HepG2 (cell line): ENCODE measurements around the gene RPH3AL. TPM values are rescaled to one million over a fixed set of nuclear protein-coding genes. Genes with fewer than 3 reads are reported as not detected.

Experiments used
- ATAC-seq: fragments of 200-7000 bp; cut with Tn5 transposase; 3 replicates; pipeline ENCODE4 v1.9.1; 2020; ENCODE audit warnings: mild to moderate bottlenecking, moderate library complexity
- BruUV-seq: library from RNA; stranded (reverse); fragments of 400-500 nt; replicated peaks from 2 replicates; lab custom pipeline; 2021; lab: Mats Ljungman, UMichigan
- CTCF ChIA-PET: fragments of 300-600 bp; formaldehyde crosslinking; extraction: SDS; loops from one replicate; lab custom pipeline; 2021; ENCODE audit warnings: low total read pairs, inconsistent platforms, low intra/inter-chr PET ratio; lab: Yijun Ruan, JAX
- POLR2A ChIA-PET: fragments of 350-600 bp; sonication (Branson Sonifier 250); formaldehyde crosslinking; loops from one replicate; lab custom pipeline; 2020; ENCODE audit warnings: antibody characterized with exemption, inconsistent platforms; lab: Yijun Ruan, JAX
- DNase-seq: peaks from one replicate; pipeline ENCODE4 v3.0.0-alpha.2; 2015; ENCODE audit warnings: low spot score
- FAIRE-seq: peaks from 3 replicates; lab custom pipeline; 2011; peaks lifted over from hg19 to GRCh38; lab: Jason Lieb, UNC
- H2AFZ ChIP-seq: one replicate; pipeline ENCODE4 v1.6.1; 2011; ENCODE audit warnings: low read length, inconsistent platforms
- H3K27ac ChIP-seq: fragments of 300-600 bp; 3 replicates; pipeline ENCODE4 v1.8.0; 2011; ENCODE audit warnings: mixed run types, mild to moderate bottlenecking, mixed read lengths, low read length, inconsistent platforms; ENCODE audit not compliant: insufficient read depth; ENCODE audit errors: extremely low read length
- H3K27me3 ChIP-seq, 2 experiments: fragments of 200-600 bp in 1 of 2; 2 replicates in 1 of 2; 3 replicates in 1 of 2; pipeline versions ENCODE4 v1.6.0 to v1.8.0; 2011; ENCODE audit warnings: low read length in 2 of 2, mild to moderate bottlenecking in 2 of 2, moderate library complexity in 2 of 2, inconsistent platforms in 1 of 2; ENCODE audit not compliant: insufficient read depth in 2 of 2, control insufficient read depth in 1 of 2
- H3K36me3 ChIP-seq, 2 experiments: fragments of 200-600 bp in 1 of 2; replicated peaks in 1 of 2; 2 replicates in 1 of 2; 3 replicates in 1 of 2; pipeline versions ENCODE4 v1.5.1 to v1.8.0; 2011; ENCODE audit warnings: low read length in 2 of 2, inconsistent platforms in 1 of 2; ENCODE audit not compliant: insufficient read depth in 2 of 2, control insufficient read depth in 1 of 2
- H3K4me1 ChIP-seq: 2 replicates; pipeline ENCODE4 v1.5.1; 2012; ENCODE audit warnings: low read length, inconsistent platforms; ENCODE audit not compliant: insufficient read depth
- H3K4me2 ChIP-seq: 2 replicates; pipeline ENCODE4 v1.6.0; 2011; ENCODE audit warnings: low read depth, low read length, inconsistent platforms
- H3K4me3 ChIP-seq, 3 experiments: fragments of 200-600 bp in 1 of 3; sonication (generic), shearing (Covaris generic) in 1 of 3; replicated peaks in 1 of 3; 2 replicates each; pipeline ENCODE4 v1.5.1; 2011 to 2016; ENCODE audit warnings: low read length in 3 of 3, inconsistent platforms in 2 of 3, low read depth in 2 of 3, mild to moderate bottlenecking in 2 of 3, control low read depth in 1 of 3, mixed read lengths in 1 of 3; ENCODE audit not compliant: insufficient read depth in 1 of 3
- H3K79me2 ChIP-seq: one replicate; pipeline ENCODE4 v1.6.1; 2011; ENCODE audit warnings: low read length, inconsistent platforms; ENCODE audit not compliant: insufficient read depth
- H3K9ac ChIP-seq: 2 replicates; pipeline ENCODE4 v1.6.0; 2011; ENCODE audit warnings: mild to moderate bottlenecking, low read depth, low read length, inconsistent platforms; ENCODE audit not compliant: insufficient read depth
- H3K9me3 ChIP-seq: 2 replicates; pipeline ENCODE4 v1.5.1; 2012; ENCODE audit warnings: mild to moderate bottlenecking, low read length
- H4K20me1 ChIP-seq: 2 replicates; pipeline ENCODE4 v1.6.0; 2011; ENCODE audit warnings: inconsistent platforms, mild to moderate bottlenecking, low read length, moderate library complexity; ENCODE audit not compliant: insufficient read depth
- FOXC1 ChIP-seq: sonication (generic); formaldehyde crosslinking; IDR thresholded peaks from 2 replicates; pipeline ENCODE4 v1.8.0; 2022; ENCODE audit warnings: mild to moderate bottlenecking, missing genetic modification reagents, borderline replicate concordance
- PAF1 ChIP-seq: IDR thresholded peaks from 2 replicates; pipeline ENCODE4 v1.6.1; 2016; ENCODE audit warnings: missing genetic modification reagents, missing compliant biosample characterization
- RBFOX2 ChIP-seq: fragments of 200-400 bp; formaldehyde crosslinking; IDR thresholded peaks from 2 replicates; pipeline ENCODE4 v1.6.1; 2017; ENCODE audit warnings: low read depth, mild to moderate bottlenecking, low read length
- RELA ChIP-seq: sonication (generic); formaldehyde crosslinking; IDR thresholded peaks from 2 replicates; pipeline ENCODE4 v1.4.0; 2020; ENCODE audit warnings: missing genetic modification reagents
- ZBTB3 ChIP-seq: sonication (generic); formaldehyde crosslinking; IDR thresholded peaks from 2 replicates; pipeline ENCODE4 v1.4.0; 2020; ENCODE audit warnings: low read depth, mild to moderate bottlenecking, moderate library complexity, missing genetic modification reagents, borderline replicate concordance
- ZFP36L2 ChIP-seq: sonication (generic); formaldehyde crosslinking; IDR thresholded peaks from 2 replicates; pipeline ENCODE4 v1.4.0; 2020; ENCODE audit warnings: missing genetic modification reagents
- ZNF652 ChIP-seq: IDR thresholded peaks from 2 replicates; pipeline ENCODE4 v1.6.1; 2016; ENCODE audit warnings: low read depth, borderline replicate concordance
- ZNF816 ChIP-seq: sonication (generic); formaldehyde crosslinking; IDR thresholded peaks from 2 replicates; pipeline ENCODE4 v1.8.0; 2022; ENCODE audit warnings: missing genetic modification reagents, mild to moderate bottlenecking, borderline replicate concordance
- WGBS: methylation state at CpG from one replicate; pipeline ENCODE4 v1.1.6; 2017; ENCODE audit warnings: low lambda C conversion rate; 5-methylcytosine and 5-hydroxymethylcytosine counted together
- in situ Hi-C: cut with HindIII; loops from 2 replicates; pipeline ENCODE4 v1.10.0; 2017; ENCODE audit warnings: low pct_unique_long_range_greater_than_20kb; ENCODE audit not compliant: extremely low pct_ligation_motif_present
- intact Hi-C: fragments of 100-400 bp; cut with micrococcal nuclease; formaldehyde crosslinking; loops from one replicate; pipeline ENCODE4 v1.10.0; 2022; ENCODE audit not compliant: unreplicated experiment
- polyA plus RNA-seq, 8 experiments: library from polyadenylated mRNA; depleted of rRNA in 3 of 8; stranded (reverse) in 7 of 8; unstranded in 1 of 8; fragments of >200 nt; fragmentation: Illumina TruSeq in 4 of 8; extraction: Trizol in 4 of 8; gene quantifications; 2 replicates each; pipeline versions ENCODE4 v1.2.1 to v1.2.3, GENCODE V29; 2011 to 2016; ENCODE audit warnings: low read depth in 4 of 8, missing spikeins in 1 of 8, mixed read lengths in 1 of 8; ENCODE audit not compliant: insufficient read depth in 1 of 8
- total RNA-seq, 5 experiments: library from RNA; depleted of rRNA; stranded (reverse); fragments of >200 nt; fragmentation: Illumina TruSeq; extraction: Trizol; gene quantifications; 2 replicates each; pipeline ENCODE4 v1.2.3, GENCODE V29; 2016; ENCODE audit warnings: low read depth in 1 of 5
- TF ChIP-seq, protein P1 (sequence below): sonication (generic); formaldehyde crosslinking; conservative IDR thresholded peaks from 2 replicates; pipeline ENCODE4 v1.4.0; 2020; ENCODE audit warnings: missing genetic modification reagents
- TF ChIP-seq, protein P2 (sequence below): sonication (generic); formaldehyde crosslinking; IDR thresholded peaks from 2 replicates; pipeline ENCODE4 v1.5.0; 2020; ENCODE audit warnings: mild to moderate bottlenecking, missing genetic modification reagents, borderline replicate concordance
- TF ChIP-seq, protein P3 (sequence below): sonication (generic); formaldehyde crosslinking; IDR thresholded peaks from 2 replicates; pipeline ENCODE4 v1.4.0; 2020; ENCODE audit warnings: missing genetic modification reagents

The RPH3AL gene
- total and polyA plus RNA-seq, 2 of the 13 experiments (the other 11 are each of a cell fraction or from before 2014, with no cell fraction given) = 7.8 to 16.4 TPM

DNA sequence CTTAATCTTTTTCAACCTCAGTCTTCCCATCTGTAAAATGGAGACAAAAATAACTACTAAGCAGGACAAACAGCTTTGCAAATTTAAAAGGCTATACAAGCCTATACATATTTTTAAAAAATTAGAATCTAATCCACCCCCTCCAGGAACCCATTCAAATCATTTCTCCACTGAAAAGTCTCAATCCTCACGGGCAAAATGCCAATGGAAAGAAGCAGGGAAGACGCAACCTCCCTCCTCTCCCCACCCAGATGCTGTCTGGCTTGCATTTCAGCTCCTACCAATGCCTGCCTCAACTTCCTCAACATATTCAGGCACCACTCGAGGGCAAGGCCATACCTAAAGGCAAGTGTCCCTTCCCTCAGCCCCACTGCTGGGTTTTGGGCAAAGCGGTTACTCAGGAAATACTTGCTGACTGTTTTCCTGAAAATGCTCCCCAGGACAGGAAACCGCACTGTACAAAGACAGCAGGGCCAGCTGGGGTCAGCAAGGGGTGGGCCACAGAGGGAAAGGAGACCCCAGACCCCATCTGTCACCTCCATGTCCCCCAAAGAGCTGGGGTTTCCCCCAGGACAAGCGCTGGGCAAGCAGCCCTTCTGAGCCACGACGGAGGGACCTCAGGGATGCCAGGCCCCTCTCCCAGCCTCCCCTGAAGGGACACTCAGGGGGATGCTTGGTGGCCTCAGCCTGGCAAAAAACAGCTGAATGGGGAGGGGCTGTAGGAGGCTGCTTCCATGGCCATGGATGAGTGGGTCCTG lies 123.5 kb downstream of the RPH3AL start:
- WGBS = 89% methylated on average over 5 of the region's 8 CpGs
- Histone ChIP-seq H3K27me3 (no peaks in the 10 kb centered on the region), H2AFZ (no peak overlapping the region), H3K79me2 (no peaks in the 10 kb centered on the region), H3K9ac (no peak overlapping the region), H4K20me1 (peaks cover 2% of the 10 kb centered on the region; the same call in 1 of the 2 replicates), H3K4me1 (peaks cover 17% of the 10 kb centered on the region), H3K4me2 (no peak overlapping the region), H3K4me3 (no peak overlapping the region), H3K36me3 (no peaks in the 10 kb centered on the region), H3K27ac (no peak overlapping the region), H3K9me3 (no peaks in the 10 kb centered on the region)
- FAIRE-seq (no peak), ATAC-seq (no peak), DNase-seq (no peak)
- intact Hi-C loops = no loop called here
- no TSS peak for BruUV-seq
- POLR2A ChIA-PET = no interaction called here
- CTCF ChIA-PET = no interaction called here
- in situ Hi-C loops = no loop called here
- no peak for TF ChIP-seq FOXC1 (CRISPR knock-in tag)
- no peak for TF ChIP-seq ZNF652
- TF ChIP-seq, protein P1, sequence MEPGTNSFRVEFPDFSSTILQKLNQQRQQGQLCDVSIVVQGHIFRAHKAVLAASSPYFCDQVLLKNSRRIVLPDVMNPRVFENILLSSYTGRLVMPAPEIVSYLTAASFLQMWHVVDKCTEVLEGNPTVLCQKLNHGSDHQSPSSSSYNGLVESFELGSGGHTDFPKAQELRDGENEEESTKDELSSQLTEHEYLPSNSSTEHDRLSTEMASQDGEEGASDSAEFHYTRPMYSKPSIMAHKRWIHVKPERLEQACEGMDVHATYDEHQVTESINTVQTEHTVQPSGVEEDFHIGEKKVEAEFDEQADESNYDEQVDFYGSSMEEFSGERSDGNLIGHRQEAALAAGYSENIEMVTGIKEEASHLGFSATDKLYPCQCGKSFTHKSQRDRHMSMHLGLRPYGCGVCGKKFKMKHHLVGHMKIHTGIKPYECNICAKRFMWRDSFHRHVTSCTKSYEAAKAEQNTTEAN (CRISPR knock-in tag) = no peak
- no peak for TF ChIP-seq ZBTB3 (CRISPR knock-in tag)
- no peak for TF ChIP-seq RBFOX2
- TF ChIP-seq, protein P2, sequence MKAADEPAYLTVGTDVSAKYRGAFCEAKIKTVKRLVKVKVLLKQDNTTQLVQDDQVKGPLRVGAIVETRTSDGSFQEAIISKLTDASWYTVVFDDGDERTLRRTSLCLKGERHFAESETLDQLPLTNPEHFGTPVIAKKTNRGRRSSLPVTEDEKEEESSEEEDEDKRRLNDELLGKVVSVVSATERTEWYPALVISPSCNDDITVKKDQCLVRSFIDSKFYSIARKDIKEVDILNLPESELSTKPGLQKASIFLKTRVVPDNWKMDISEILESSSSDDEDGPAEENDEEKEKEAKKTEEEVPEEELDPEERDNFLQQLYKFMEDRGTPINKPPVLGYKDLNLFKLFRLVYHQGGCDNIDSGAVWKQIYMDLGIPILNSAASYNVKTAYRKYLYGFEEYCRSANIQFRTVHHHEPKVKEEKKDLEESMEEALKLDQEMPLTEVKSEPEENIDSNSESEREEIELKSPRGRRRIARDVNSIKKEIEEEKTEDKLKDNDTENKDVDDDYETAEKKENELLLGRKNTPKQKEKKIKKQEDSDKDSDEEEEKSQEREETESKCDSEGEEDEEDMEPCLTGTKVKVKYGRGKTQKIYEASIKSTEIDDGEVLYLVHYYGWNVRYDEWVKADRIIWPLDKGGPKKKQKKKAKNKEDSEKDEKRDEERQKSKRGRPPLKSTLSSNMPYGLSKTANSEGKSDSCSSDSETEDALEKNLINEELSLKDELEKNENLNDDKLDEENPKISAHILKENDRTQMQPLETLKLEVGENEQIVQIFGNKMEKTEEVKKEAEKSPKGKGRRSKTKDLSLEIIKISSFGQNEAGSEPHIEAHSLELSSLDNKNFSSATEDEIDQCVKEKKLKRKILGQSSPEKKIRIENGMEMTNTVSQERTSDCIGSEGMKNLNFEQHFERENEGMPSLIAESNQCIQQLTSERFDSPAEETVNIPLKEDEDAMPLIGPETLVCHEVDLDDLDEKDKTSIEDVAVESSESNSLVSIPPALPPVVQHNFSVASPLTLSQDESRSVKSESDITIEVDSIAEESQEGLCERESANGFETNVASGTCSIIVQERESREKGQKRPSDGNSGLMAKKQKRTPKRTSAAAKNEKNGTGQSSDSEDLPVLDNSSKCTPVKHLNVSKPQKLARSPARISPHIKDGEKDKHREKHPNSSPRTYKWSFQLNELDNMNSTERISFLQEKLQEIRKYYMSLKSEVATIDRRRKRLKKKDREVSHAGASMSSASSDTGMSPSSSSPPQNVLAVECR = no peak
- no peak for TF ChIP-seq ZNF816
- TF ChIP-seq PAF1 (CRISPR knock-in tag) = no peak
- TF ChIP-seq, protein P3, sequence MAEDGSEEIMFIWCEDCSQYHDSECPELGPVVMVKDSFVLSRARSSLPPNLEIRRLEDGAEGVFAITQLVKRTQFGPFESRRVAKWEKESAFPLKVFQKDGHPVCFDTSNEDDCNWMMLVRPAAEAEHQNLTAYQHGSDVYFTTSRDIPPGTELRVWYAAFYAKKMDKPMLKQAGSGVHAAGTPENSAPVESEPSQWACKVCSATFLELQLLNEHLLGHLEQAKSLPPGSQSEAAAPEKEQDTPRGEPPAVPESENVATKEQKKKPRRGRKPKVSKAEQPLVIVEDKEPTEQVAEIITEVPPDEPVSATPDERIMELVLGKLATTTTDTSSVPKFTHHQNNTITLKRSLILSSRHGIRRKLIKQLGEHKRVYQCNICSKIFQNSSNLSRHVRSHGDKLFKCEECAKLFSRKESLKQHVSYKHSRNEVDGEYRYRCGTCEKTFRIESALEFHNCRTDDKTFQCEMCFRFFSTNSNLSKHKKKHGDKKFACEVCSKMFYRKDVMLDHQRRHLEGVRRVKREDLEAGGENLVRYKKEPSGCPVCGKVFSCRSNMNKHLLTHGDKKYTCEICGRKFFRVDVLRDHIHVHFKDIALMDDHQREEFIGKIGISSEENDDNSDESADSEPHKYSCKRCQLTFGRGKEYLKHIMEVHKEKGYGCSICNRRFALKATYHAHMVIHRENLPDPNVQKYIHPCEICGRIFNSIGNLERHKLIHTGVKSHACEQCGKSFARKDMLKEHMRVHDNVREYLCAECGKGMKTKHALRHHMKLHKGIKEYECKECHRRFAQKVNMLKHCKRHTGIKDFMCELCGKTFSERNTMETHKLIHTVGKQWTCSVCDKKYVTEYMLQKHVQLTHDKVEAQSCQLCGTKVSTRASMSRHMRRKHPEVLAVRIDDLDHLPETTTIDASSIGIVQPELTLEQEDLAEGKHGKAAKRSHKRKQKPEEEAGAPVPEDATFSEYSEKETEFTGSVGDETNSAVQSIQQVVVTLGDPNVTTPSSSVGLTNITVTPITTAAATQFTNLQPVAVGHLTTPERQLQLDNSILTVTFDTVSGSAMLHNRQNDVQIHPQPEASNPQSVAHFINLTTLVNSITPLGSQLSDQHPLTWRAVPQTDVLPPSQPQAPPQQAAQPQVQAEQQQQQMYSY (CRISPR knock-in tag) = no peak
- no peak for TF ChIP-seq ZFP36L2
- no peak for TF ChIP-seq RELA
